Hair follicular keratinocyte (primary cell): ENCODE results near the gene SLC25A46. TPM values are rescaled to one million over a fixed set of nuclear protein-coding genes. Genes with fewer than 3 reads are reported as not detected.

Experiments used
- total RNA-seq: library from RNA; depleted of rRNA; stranded (reverse); fragments of >200 nt; gene quantifications from 2 replicates; pipeline ENCODE4 v1.2.3, GENCODE V29; 2015

The SLC25A46 gene
- 34.6 and 40.6 TPM in 2 replicates for total RNA-seq

GRCh38 chr5:110738812-110739651 lies at the start of gene SLC25A46:
SLC25A46 (plus strand) TSS chr5:110739007; CDS start chr5:110739120, 113 bp downstream.

DNA sequence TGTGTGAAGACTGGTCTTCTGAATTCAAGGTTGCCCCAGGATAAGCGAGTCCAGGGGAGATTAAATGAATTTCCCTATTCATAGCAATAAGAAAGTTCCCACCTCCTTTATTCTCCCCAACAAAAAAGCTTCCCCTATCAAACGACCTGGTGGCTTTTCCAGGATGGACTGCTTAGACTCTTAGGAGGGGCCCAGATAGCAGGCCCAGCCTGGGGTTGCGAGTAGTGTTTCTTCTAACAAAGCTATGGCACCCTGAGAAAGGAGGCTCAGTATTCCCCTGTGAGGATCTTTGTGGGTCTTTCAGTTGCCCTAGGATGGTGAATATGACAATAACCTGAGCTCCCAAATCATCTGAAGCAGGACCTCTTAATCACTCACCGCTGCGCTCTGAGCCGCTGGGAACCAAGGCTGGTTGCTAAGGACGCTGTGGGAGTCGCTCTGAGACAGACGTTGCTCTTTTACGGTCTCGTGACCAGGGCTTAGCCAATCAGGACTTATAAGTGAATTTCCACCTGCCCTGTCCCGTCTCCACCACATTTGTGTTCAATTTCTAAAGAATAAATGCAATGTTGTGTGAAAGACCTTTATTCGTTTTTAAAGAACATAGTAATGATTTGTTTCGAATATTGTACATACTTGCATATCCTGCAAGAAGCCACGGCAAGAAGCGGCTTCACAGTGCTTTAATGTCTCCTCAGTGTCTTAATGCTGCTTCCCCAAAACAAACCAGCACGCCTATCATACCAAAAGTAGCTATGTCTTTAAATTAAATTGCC lies 12.4 kb upstream of the SLC25A46 start, which contains the start of gene TMEM232:
TMEM232 (minus strand) TSS at position 423 of the 776 bp plus-strand sequence. CDS start 59,319 bp downstream, outside the sequence.

Other genes with a start within 250 kb of the SLC25A46 start
- gene TMEM232, start 12.3 kb upstream of the SLC25A46 start, total RNA-seq, result 0.08 TPM in 1 of 2 replicates, not detected in the other